Loucy (cell line): ENCODE measurements around the gene TLR4.

Experiments
- H2AFZ ChIP-seq: fragments of 200-600 bp; sonication (generic); 2 replicates; pipeline ENCODE4 v1.6.0; 2016; ENCODE audit warnings: antibody characterized with exemption, mild to moderate bottlenecking, low read length, moderate library complexity
- H3F3A ChIP-seq: fragments of 200-600 bp; 2 replicates; pipeline ENCODE4 v1.6.0; 2016; ENCODE audit warnings: antibody characterized with exemption, low read depth, mild to moderate bottlenecking
- H3K27me3 ChIP-seq: fragments of 200-600 bp; sonication (generic); 2 replicates; pipeline ENCODE4 v1.6.1; 2014; ENCODE audit warnings: low read length, mild to moderate bottlenecking; ENCODE audit not compliant: insufficient read depth, poor library complexity, severe bottlenecking
- H3K36me3 ChIP-seq: fragments of 200-600 bp; sonication (generic); 2 replicates; pipeline ENCODE4 v1.6.1; 2016; ENCODE audit warnings: low read length; ENCODE audit not compliant: insufficient read depth
- H3K4me1 ChIP-seq: fragments of 200-600 bp; sonication (generic); 2 replicates; pipeline ENCODE4 v1.5.1; 2014; ENCODE audit warnings: low read length, mild to moderate bottlenecking; ENCODE audit not compliant: insufficient read depth, poor library complexity, severe bottlenecking
- H3K4me2 ChIP-seq: fragments of 200-600 bp; sonication (generic); 2 replicates; pipeline ENCODE4 v1.6.0; 2014; ENCODE audit warnings: antibody characterized with exemption, low read length, low read depth, mild to moderate bottlenecking; ENCODE audit not compliant: poor library complexity, severe bottlenecking
- H3K4me3 ChIP-seq: fragments of 200-600 bp; sonication (generic); 2 replicates; pipeline ENCODE4 v1.5.1; 2014; ENCODE audit warnings: low read length, mild to moderate bottlenecking, mixed read lengths; ENCODE audit not compliant: poor library complexity, severe bottlenecking
- H3K79me2 ChIP-seq: fragments of 200-600 bp; sonication (generic); 2 replicates; pipeline ENCODE4 v1.6.1; 2014; ENCODE audit warnings: low read length; ENCODE audit not compliant: insufficient read depth
- H3K9ac ChIP-seq: fragments of 200-600 bp; sonication (generic); 2 replicates; pipeline ENCODE4 v1.6.0; 2014; ENCODE audit warnings: mild to moderate bottlenecking, low read depth, low read length, moderate library complexity; ENCODE audit not compliant: poor library complexity, severe bottlenecking
- H3K9me2 ChIP-seq: fragments of 200-600 bp; sonication (generic); replicated peaks from 2 replicates; pipeline ENCODE4 v1.6.1; 2016; ENCODE audit warnings: low read depth, low read length, mixed read lengths
- H3K9me3 ChIP-seq: fragments of 200-600 bp; sonication (generic); 2 replicates; pipeline ENCODE4 v1.6.1; 2014; ENCODE audit warnings: mild to moderate bottlenecking, antibody characterized with exemption, low read length, low read depth; ENCODE audit not compliant: insufficient read depth
- H4K20me1 ChIP-seq: fragments of 200-600 bp; sonication (generic); 2 replicates; pipeline ENCODE4 v1.6.0; 2014; ENCODE audit warnings: antibody characterized with exemption, low read length, mild to moderate bottlenecking; ENCODE audit not compliant: insufficient read depth, poor library complexity, severe bottlenecking
- CTCF ChIP-seq: fragments of 200-600 bp; sonication (generic); conservative IDR thresholded peaks from 2 replicates; pipeline ENCODE4 v1.5.1; 2014; ENCODE audit warnings: mild to moderate bottlenecking, antibody characterized with exemption, low read length
- EZH2phosphoT487 ChIP-seq: fragments of 200-600 bp; IDR thresholded peaks from 2 replicates; pipeline ENCODE4 v1.6.1; 2018; ENCODE audit warnings: antibody characterized with exemption, mild to moderate bottlenecking, moderate library complexity, borderline replicate concordance

The TLR4 gene

GRCh38 chr9:117734082-117734481 is 29.9 kb downstream of the TLR4 start:
- H3K27me3 ChIP-seq: no peaks in the 10 kb centered on the region
- H3K9me2 ChIP-seq: no peaks in the 10 kb centered on the region
- H4K20me1 ChIP-seq: no peaks in the 10 kb centered on the region
- no peaks in the 10 kb centered on the region for H3K9me3 ChIP-seq
- no peaks in the 10 kb centered on the region for H3K4me1 ChIP-seq
- H3K9ac ChIP-seq: no peak overlapping the region
- H3K79me2 ChIP-seq: no peaks in the 10 kb centered on the region
- no peaks in the 10 kb centered on the region for H3F3A ChIP-seq
- TF ChIP-seq CTCF (no peak), EZH2phosphoT487 (no peak)
- no peak overlapping the region for H3K4me2 ChIP-seq
- no peaks in the 10 kb centered on the region for H3K36me3 ChIP-seq
- no peak overlapping the region for H2AFZ ChIP-seq
- H3K4me3 ChIP-seq: no peak overlapping the region

- Histone ChIP-seq H3K4me1 (no peaks in the 10 kb centered on the region), H3K36me3 (no peaks in the 10 kb centered on the region), H3K4me3 (no peak overlapping the region), H3K79me2 (no peaks in the 10 kb centered on the region), H3K9ac (no peak overlapping the region), H2AFZ (no peak overlapping the region), H4K20me1 (no peaks in the 10 kb centered on the region), H3K27me3 (no peaks in the 10 kb centered on the region), H3K4me2 (no peak overlapping the region), H3K9me2 (no peaks in the 10 kb centered on the region), H3F3A (no peaks in the 10 kb centered on the region), H3K9me3 (no peaks in the 10 kb centered on the region)
- TF ChIP-seq CTCF (no peak), EZH2phosphoT487 (no peak)
These were observed 30.5 kb downstream of the TLR4 start for GRCh38 chr9:117734523-117735314.

- Histone ChIP-seq H2AFZ (no peak overlapping the region), H3K36me3 (no peaks in the 10 kb centered on the region), H3K9me2 (no peaks in the 10 kb centered on the region), H3K4me3 (no peak overlapping the region), H3K9ac (no peak overlapping the region), H3K4me1 (no peaks in the 10 kb centered on the region), H3F3A (no peaks in the 10 kb centered on the region), H4K20me1 (no peaks in the 10 kb centered on the region), H3K9me3 (no peaks in the 10 kb centered on the region), H3K4me2 (no peak overlapping the region), H3K27me3 (no peaks in the 10 kb centered on the region), H3K79me2 (no peaks in the 10 kb centered on the region)
- TF ChIP-seq EZH2phosphoT487 (no peak), CTCF (no peak)
These were observed 33.6 kb downstream of the TLR4 start for GRCh38 chr9:117737721-117738226.
